Measurements from ENCODE around the gene SPRY1.

SPRY1 gene

GRCh38 chr4:123415576-123415975 lies 19.0 kb downstream of the SPRY1 start:
- Histone ChIP-seq H3K9ac (ENCODE audit: low read length) (no peak overlapping the region), H3K27ac (ENCODE audit: low read depth, low read length) (no peak overlapping the region), H3K36me3 (ENCODE audit: insufficient read depth, low read length) (no peaks in the 10 kb centered on the region)

GRCh38 chr4:123415977-123416376 lies 19.4 kb downstream of the SPRY1 start:
- Histone ChIP-seq H3K27ac (ENCODE audit: low read depth, low read length) (no peak overlapping the region), H3K36me3 (ENCODE audit: insufficient read depth, low read length) (no peaks in the 10 kb centered on the region)

More at GRCh38 chr4:123415576-123415975, 19.0 kb downstream of the SPRY1 start:
- H3K4me3 ChIP-seq (ENCODE audit: low read depth in 1 of 2, low read length in 2 of 2) = no peak overlapping the region
- H3K9me3 ChIP-seq (ENCODE audit: low read length) = no peaks in the 10 kb centered on the region
- H3K4me1 ChIP-seq (ENCODE audit: insufficient read depth, low read length) = peaks cover 13% of the 10 kb centered on the region
- no peaks in the 10 kb centered on the region for H3K27me3 ChIP-seq (ENCODE audit: control insufficient read depth in 1 of 2, insufficient read depth in 2 of 2, low read length in 2 of 2)

GRCh38 chr4:123417813-123418212 lies 21.2 kb downstream of the SPRY1 start:
- Histone ChIP-seq H3K4me3 (ENCODE audit: low read depth in 1 of 2, low read length in 2 of 2) (no peak overlapping the region), H3K27me3 (ENCODE audit: control insufficient read depth in 1 of 2, insufficient read depth in 2 of 2, low read length in 2 of 2) (no peaks in the 10 kb centered on the region), H3K9me3 (ENCODE audit: low read length) (no peaks in the 10 kb centered on the region), H3K9ac (ENCODE audit: low read length) (no peak overlapping the region), H3K27ac (ENCODE audit: low read depth, low read length) (no peak overlapping the region), H3K4me1 (ENCODE audit: insufficient read depth, low read length) (peaks cover 13% of the 10 kb centered on the region), H3K36me3 (ENCODE audit: insufficient read depth, low read length) (no peaks in the 10 kb centered on the region)

More at GRCh38 chr4:123415977-123416376, 19.4 kb downstream of the SPRY1 start:
- no peaks in the 10 kb centered on the region for H3K9me3 ChIP-seq (ENCODE audit: low read length)
- no peak overlapping the region for H3K4me3 ChIP-seq (ENCODE audit: low read depth in 1 of 2, low read length in 2 of 2)
- peaks cover 13% of the 10 kb centered on the region for H3K4me1 ChIP-seq (ENCODE audit: insufficient read depth, low read length)
- H3K27me3 ChIP-seq (ENCODE audit: control insufficient read depth in 1 of 2, insufficient read depth in 2 of 2, low read length in 2 of 2) = no peaks in the 10 kb centered on the region
- H3K9ac ChIP-seq (ENCODE audit: low read length) = no peak overlapping the region

- Histone ChIP-seq H3K36me3 (ENCODE audit: insufficient read depth, low read length) (no peaks in the 10 kb centered on the region), H3K9me3 (ENCODE audit: low read length) (no peaks in the 10 kb centered on the region), H3K9ac (ENCODE audit: low read length) (no peak overlapping the region), H3K27me3 (ENCODE audit: control insufficient read depth in 1 of 2, insufficient read depth in 2 of 2, low read length in 2 of 2) (no peaks in the 10 kb centered on the region), H3K4me1 (ENCODE audit: insufficient read depth, low read length) (peaks cover 13% of the 10 kb centered on the region), H3K4me3 (ENCODE audit: low read depth in 1 of 2, low read length in 2 of 2) (no peak overlapping the region), H3K27ac (ENCODE audit: low read depth, low read length) (no peak overlapping the region)
Observed at GRCh38 chr4:123418351-123418931, 21.8 kb downstream of the SPRY1 start.

GRCh38 chr4:123419885-123420755 lies 23.5 kb downstream of the SPRY1 start:
- Histone ChIP-seq H3K27ac (ENCODE audit: low read depth, low read length) (no peak overlapping the region), H3K4me3 (ENCODE audit: low read depth in 1 of 2, low read length in 2 of 2) (no peak overlapping the region), H3K27me3 (ENCODE audit: control insufficient read depth in 1 of 2, insufficient read depth in 2 of 2, low read length in 2 of 2) (no peaks in the 10 kb centered on the region), H3K36me3 (ENCODE audit: insufficient read depth, low read length) (no peaks in the 10 kb centered on the region), H3K9ac (ENCODE audit: low read length) (no peak overlapping the region), H3K9me3 (ENCODE audit: low read length) (no peaks in the 10 kb centered on the region), H3K4me1 (ENCODE audit: insufficient read depth, low read length) (peaks cover 13% of the 10 kb centered on the region)

GRCh38 chr4:123421227-123421936 lies 24.8 kb downstream of the SPRY1 start:
- Histone ChIP-seq H3K27me3 (ENCODE audit: control insufficient read depth in 1 of 2, insufficient read depth in 2 of 2, low read length in 2 of 2) (no peaks in the 10 kb centered on the region), H3K27ac (ENCODE audit: low read depth, low read length) (no peak overlapping the region), H3K36me3 (ENCODE audit: insufficient read depth, low read length) (no peaks in the 10 kb centered on the region), H3K9me3 (ENCODE audit: low read length) (no peaks in the 10 kb centered on the region), H3K9ac (ENCODE audit: low read length) (no peak overlapping the region), H3K4me3 (ENCODE audit: low read depth in 1 of 2, low read length in 2 of 2) (no peak overlapping the region), H3K4me1 (ENCODE audit: insufficient read depth, low read length) (peaks cover 13% of the 10 kb centered on the region)

GRCh38 chr4:123421937-123422781 lies 25.6 kb downstream of the SPRY1 start:
- no peak overlapping the region for H3K9ac ChIP-seq (ENCODE audit: low read length)
- no peaks in the 10 kb centered on the region for H3K36me3 ChIP-seq (ENCODE audit: insufficient read depth, low read length)
- peaks cover 13% of the 10 kb centered on the region for H3K4me1 ChIP-seq (ENCODE audit: insufficient read depth, low read length)
- no peak overlapping the region for H3K4me3 ChIP-seq (ENCODE audit: low read depth in 1 of 2, low read length in 2 of 2)
- no peak overlapping the region for H3K27ac ChIP-seq (ENCODE audit: low read depth, low read length)
- no peaks in the 10 kb centered on the region for H3K9me3 ChIP-seq (ENCODE audit: low read length)
- no peaks in the 10 kb centered on the region for H3K27me3 ChIP-seq (ENCODE audit: control insufficient read depth in 1 of 2, insufficient read depth in 2 of 2, low read length in 2 of 2)

GRCh38 chr4:123423819-123424218 lies 27.2 kb downstream of the SPRY1 start:
- H3K36me3 ChIP-seq (ENCODE audit: insufficient read depth, low read length) = no peaks in the 10 kb centered on the region
- H3K4me1 ChIP-seq (ENCODE audit: insufficient read depth, low read length) = peaks cover 2% of the 10 kb centered on the region
- H3K27ac ChIP-seq (ENCODE audit: low read depth, low read length) = no peak overlapping the region
- H3K9ac ChIP-seq (ENCODE audit: low read length) = no peak overlapping the region
- H3K27me3 ChIP-seq (ENCODE audit: control insufficient read depth in 1 of 2, insufficient read depth in 2 of 2, low read length in 2 of 2) = no peaks in the 10 kb centered on the region
- no peak overlapping the region for H3K4me3 ChIP-seq (ENCODE audit: low read depth in 1 of 2, low read length in 2 of 2)
- no peaks in the 10 kb centered on the region for H3K9me3 ChIP-seq (ENCODE audit: low read length)

GRCh38 chr4:123427951-123428350 lies 31.4 kb downstream of the SPRY1 start:
- no peak overlapping the region for H3K4me3 ChIP-seq (ENCODE audit: low read depth in 1 of 2, low read length in 2 of 2)
- H3K27me3 ChIP-seq (ENCODE audit: control insufficient read depth in 1 of 2, insufficient read depth in 2 of 2, low read length in 2 of 2) = no peaks in the 10 kb centered on the region
- no peak overlapping the region for H3K9ac ChIP-seq (ENCODE audit: low read length)
- no peaks in the 10 kb centered on the region for H3K36me3 ChIP-seq (ENCODE audit: insufficient read depth, low read length)
- H3K4me1 ChIP-seq (ENCODE audit: insufficient read depth, low read length) = no peaks in the 10 kb centered on the region
- no peaks in the 10 kb centered on the region for H3K9me3 ChIP-seq (ENCODE audit: low read length)
- no peak overlapping the region for H3K27ac ChIP-seq (ENCODE audit: low read depth, low read length)

- no peaks in the 10 kb centered on the region for H3K36me3 ChIP-seq (ENCODE audit: insufficient read depth, low read length)
- no peak overlapping the region for H3K4me3 ChIP-seq (ENCODE audit: low read depth in 1 of 2, low read length in 2 of 2)
- no peaks in the 10 kb centered on the region for H3K27me3 ChIP-seq (ENCODE audit: control insufficient read depth in 1 of 2, insufficient read depth in 2 of 2, low read length in 2 of 2)
- no peak overlapping the region for H3K27ac ChIP-seq (ENCODE audit: low read depth, low read length)
- H3K9me3 ChIP-seq (ENCODE audit: low read length) = no peaks in the 10 kb centered on the region
- no peak overlapping the region for H3K9ac ChIP-seq (ENCODE audit: low read length)
- no peaks in the 10 kb centered on the region for H3K4me1 ChIP-seq (ENCODE audit: insufficient read depth, low read length)
Observed at GRCh38 chr4:123430031-123430430, 33.4 kb downstream of the SPRY1 start.

GRCh38 chr4:123430501-123430900 lies 33.9 kb downstream of the SPRY1 start:
- no peak overlapping the region for H3K4me3 ChIP-seq (ENCODE audit: low read depth in 1 of 2, low read length in 2 of 2)
- H3K9me3 ChIP-seq (ENCODE audit: low read length) = no peaks in the 10 kb centered on the region
- H3K4me1 ChIP-seq (ENCODE audit: insufficient read depth, low read length) = no peaks in the 10 kb centered on the region
- H3K36me3 ChIP-seq (ENCODE audit: insufficient read depth, low read length) = no peaks in the 10 kb centered on the region
- no peaks in the 10 kb centered on the region for H3K27me3 ChIP-seq (ENCODE audit: control insufficient read depth in 1 of 2, insufficient read depth in 2 of 2, low read length in 2 of 2)
- H3K27ac ChIP-seq (ENCODE audit: low read depth, low read length) = no peak overlapping the region
- no peak overlapping the region for H3K9ac ChIP-seq (ENCODE audit: low read length)

Data from muscle layer of colon (tissue), 2 donors.